CD4-positive, alpha-beta T cell (primary cell): ENCODE data around the gene RACK1. TPM values are rescaled to one million over a fixed set of nuclear protein-coding genes. Genes with fewer than 3 reads are reported as not detected.

Experiments
- microRNA-seq: library from miRNA; unstranded; fragments of <30 nt; microRNA quantifications from one replicate; pipeline ENCODE4 v1.2.0, GENCODE V29; 2021; ENCODE audit warnings: borderline microRNAs expressed, borderline replicate concordance
- total RNA-seq, 174 experiments: library from RNA in 2 of 174; stranded (reverse) in 2 of 174; gene quantifications; one replicate each; pipeline ENCODE4 v1.2.3 and lab custom pipeline; 2021 to 2026

Gene RACK1
- total RNA-seq, 2 experiments from 2014 or later = 2,499 to 2,682 TPM

Small RNA genes lying within 50 kb of the gene (microRNA-seq; reads per million reads assigned to microRNA genes)
- gene MIR4638 = 1.2 reads per million

Other genes starting within 250 kb of the RACK1 start
- not detected for gene BTNL9, start 203.6 kb downstream of the RACK1 start, total RNA-seq
- not detected for gene OR2V1, start 112.7 kb downstream of the RACK1 start, total RNA-seq
- not detected for gene OR2V2, start 96.3 kb downstream of the RACK1 start, total RNA-seq
- gene TRIM7, start 38.7 kb downstream of the RACK1 start, total RNA-seq = 1 to 10 TPM; 3.4 to 3.8 TPM
- gene TRIM41, start 20.6 kb downstream of the RACK1 start, total RNA-seq = 10 to 100 TPM; 21.4 to 24.0 TPM
- 10 to 100 TPM; 35.9 to 37.6 TPM for gene TRIM52, start 17.2 kb upstream of the RACK1 start, total RNA-seq
- gene OR4F3, start 123.4 kb upstream of the RACK1 start, total RNA-seq = not detected